ENCODE data around the gene LPGAT1. TPM values are rescaled to one million over a fixed set of nuclear protein-coding genes. Genes with fewer than 3 reads are reported as not detected.

Gene LPGAT1
- total RNA-seq, 1 experiment from 2014 or later, result 53.3 TPM

- H3K9me2 ChIP-seq (replicated peaks; ENCODE audit: insufficient read depth, low read length), result no peaks in the 10 kb centered on the region
- no peak overlapping the region for H3K27ac ChIP-seq (ENCODE audit: low read length)
- no peaks in the 10 kb centered on the region for H3K27me3 ChIP-seq (ENCODE audit: low read length)
- H3K79me2 ChIP-seq (ENCODE audit: low read length), result no peaks in the 10 kb centered on the region
- no peak overlapping the region for H3K9ac ChIP-seq (ENCODE audit: low read length)
- no peak overlapping the region for H3K4me3 ChIP-seq (ENCODE audit: low read length)
- peaks cover 4% of the 10 kb centered on the region; the same call in 1 of the 2 replicates for H4K20me1 ChIP-seq (ENCODE audit: insufficient read depth, low read depth, low read length)
- no peak for DNase-seq
- peaks cover 12% of the 10 kb centered on the region for H3K4me1 ChIP-seq (ENCODE audit: low read length)
- no peak overlapping the region for H2AFZ ChIP-seq (ENCODE audit: low read length)
- no peaks in the 10 kb centered on the region for H3K36me3 ChIP-seq (ENCODE audit: insufficient read depth, low read length)
- H3K9me3 ChIP-seq (ENCODE audit: low read length), result no peaks in the 10 kb centered on the region
- H3K4me2 ChIP-seq (ENCODE audit: low read depth, low read length, poor library complexity, severe bottlenecking), result no peak overlapping the region
Observed at GRCh38 chr1:211708006-211708405, 122.6 kb downstream of the LPGAT1 start.

- Histone ChIP-seq H3K9ac (ENCODE audit: low read length) (no peak overlapping the region), H3K27me3 (ENCODE audit: low read length) (no peaks in the 10 kb centered on the region), H2AFZ (ENCODE audit: low read length) (no peak overlapping the region), H3K4me1 (ENCODE audit: low read length) (peaks cover 12% of the 10 kb centered on the region), H3K4me2 (ENCODE audit: low read depth, low read length, poor library complexity, severe bottlenecking) (peak overlapping the region; percentile 18), H3K79me2 (ENCODE audit: low read length) (no peaks in the 10 kb centered on the region), H3K36me3 (ENCODE audit: insufficient read depth, low read length) (no peaks in the 10 kb centered on the region), H3K9me3 (ENCODE audit: low read length) (no peaks in the 10 kb centered on the region), H3K27ac (ENCODE audit: low read length) (no peak overlapping the region), H3K9me2 (replicated peaks; ENCODE audit: insufficient read depth, low read length) (no peaks in the 10 kb centered on the region), H4K20me1 (ENCODE audit: insufficient read depth, low read depth, low read length) (peaks cover 4% of the 10 kb centered on the region; the same call in 1 of the 2 replicates), H3K4me3 (ENCODE audit: low read length) (no peak overlapping the region)
- DNase-seq, result no peak
Observed at GRCh38 chr1:211705467-211706091, 125.0 kb downstream of the LPGAT1 start.

- no peak for DNase-seq
- H3K9me3 ChIP-seq (ENCODE audit: low read length), result no peaks in the 10 kb centered on the region
- H3K27me3 ChIP-seq (ENCODE audit: low read length), result no peaks in the 10 kb centered on the region
- H3K9ac ChIP-seq (ENCODE audit: low read length), result no peak overlapping the region
- peaks cover 4% of the 10 kb centered on the region; the same call in 1 of the 2 replicates for H4K20me1 ChIP-seq (ENCODE audit: insufficient read depth, low read depth, low read length)
- peaks cover 12% of the 10 kb centered on the region for H3K4me1 ChIP-seq (ENCODE audit: low read length)
- no peaks in the 10 kb centered on the region for H3K36me3 ChIP-seq (ENCODE audit: insufficient read depth, low read length)
- no peak overlapping the region for H3K4me3 ChIP-seq (ENCODE audit: low read length)
- no peaks in the 10 kb centered on the region for H3K79me2 ChIP-seq (ENCODE audit: low read length)
- H2AFZ ChIP-seq (ENCODE audit: low read length), result no peak overlapping the region
- H3K4me2 ChIP-seq (ENCODE audit: low read depth, low read length, poor library complexity, severe bottlenecking), result no peak overlapping the region
- no peak overlapping the region for H3K27ac ChIP-seq (ENCODE audit: low read length)
- no peaks in the 10 kb centered on the region for H3K9me2 ChIP-seq (replicated peaks; ENCODE audit: insufficient read depth, low read length)
Observed at GRCh38 chr1:211704543-211704942, 126.0 kb downstream of the LPGAT1 start.

GRCh38 chr1:211703812-211704537 is 126.6 kb downstream of the LPGAT1 start:
- H3K27me3 ChIP-seq (ENCODE audit: low read length), result no peaks in the 10 kb centered on the region
- peaks cover 4% of the 10 kb centered on the region; the same call in 1 of the 2 replicates for H4K20me1 ChIP-seq (ENCODE audit: insufficient read depth, low read depth, low read length)

GRCh38 chr1:211701733-211702132 is 128.8 kb downstream of the LPGAT1 start:
- peaks cover 36% of the 10 kb centered on the region for H3K4me1 ChIP-seq (ENCODE audit: low read length)
- no peak overlapping the region for H3K4me2 ChIP-seq (ENCODE audit: low read depth, low read length, poor library complexity, severe bottlenecking)
- H4K20me1 ChIP-seq (ENCODE audit: insufficient read depth, low read depth, low read length), result peaks cover 8% of the 10 kb centered on the region; the same call in 1 of the 2 replicates
- H3K9me2 ChIP-seq (replicated peaks; ENCODE audit: insufficient read depth, low read length), result no peaks in the 10 kb centered on the region
- H3K9me3 ChIP-seq (ENCODE audit: low read length), result no peaks in the 10 kb centered on the region
- no peak overlapping the region for H3K4me3 ChIP-seq (ENCODE audit: low read length)
- no peak for DNase-seq
- H3K27me3 ChIP-seq (ENCODE audit: low read length), result no peaks in the 10 kb centered on the region
- no peaks in the 10 kb centered on the region for H3K79me2 ChIP-seq (ENCODE audit: low read length)
- no peak overlapping the region for H3K27ac ChIP-seq (ENCODE audit: low read length)
- no peak overlapping the region for H2AFZ ChIP-seq (ENCODE audit: low read length)
- no peak overlapping the region for H3K9ac ChIP-seq (ENCODE audit: low read length)
- H3K36me3 ChIP-seq (ENCODE audit: insufficient read depth, low read length), result no peaks in the 10 kb centered on the region

More at GRCh38 chr1:211703812-211704537, 126.6 kb downstream of the LPGAT1 start:
- Histone ChIP-seq H3K4me1 (ENCODE audit: low read length) (peaks cover 15% of the 10 kb centered on the region), H3K27ac (ENCODE audit: low read length) (no peak overlapping the region), H2AFZ (ENCODE audit: low read length) (no peak overlapping the region), H3K9me3 (ENCODE audit: low read length) (no peaks in the 10 kb centered on the region), H3K9me2 (replicated peaks; ENCODE audit: insufficient read depth, low read length) (no peaks in the 10 kb centered on the region), H3K4me2 (ENCODE audit: low read depth, low read length, poor library complexity, severe bottlenecking) (no peak overlapping the region), H3K4me3 (ENCODE audit: low read length) (no peak overlapping the region), H3K9ac (ENCODE audit: low read length) (no peak overlapping the region), H3K79me2 (ENCODE audit: low read length) (no peaks in the 10 kb centered on the region), H3K36me3 (ENCODE audit: insufficient read depth, low read length) (no peaks in the 10 kb centered on the region)
- no peak for DNase-seq

- peaks cover 25% of the 10 kb centered on the region for H3K4me1 ChIP-seq (ENCODE audit: low read length)
- H3K4me2 ChIP-seq (ENCODE audit: low read depth, low read length, poor library complexity, severe bottlenecking), result peak overlapping the region; percentile 65
- peaks cover 15% of the 10 kb centered on the region; the same call in 1 of the 2 replicates for H4K20me1 ChIP-seq (ENCODE audit: insufficient read depth, low read depth, low read length)
- no peaks in the 10 kb centered on the region for H3K79me2 ChIP-seq (ENCODE audit: low read length)
- H3K4me3 ChIP-seq (ENCODE audit: low read length), result peak overlapping the region; percentile 47; the same call in 1 of the 2 replicates
- no peak overlapping the region for H3K9ac ChIP-seq (ENCODE audit: low read length)
- H3K9me2 ChIP-seq (replicated peaks; ENCODE audit: insufficient read depth, low read length), result no peaks in the 10 kb centered on the region
- H3K27me3 ChIP-seq (ENCODE audit: low read length), result no peaks in the 10 kb centered on the region
- no peak overlapping the region for H3K27ac ChIP-seq (ENCODE audit: low read length)
- no peaks in the 10 kb centered on the region for H3K9me3 ChIP-seq (ENCODE audit: low read length)
- DNase-seq, result no peak
- H2AFZ ChIP-seq (ENCODE audit: low read length), result no peak overlapping the region
- no peaks in the 10 kb centered on the region for H3K36me3 ChIP-seq (ENCODE audit: insufficient read depth, low read length)
Observed at GRCh38 chr1:211699059-211699458, 131.5 kb downstream of the LPGAT1 start.

GRCh38 chr1:211698161-211699026 is 132.2 kb downstream of the LPGAT1 start:
- peaks cover 25% of the 10 kb centered on the region for H3K4me1 ChIP-seq (ENCODE audit: low read length)
- no peaks in the 10 kb centered on the region for H3K9me3 ChIP-seq (ENCODE audit: low read length)
- no peaks in the 10 kb centered on the region for H3K79me2 ChIP-seq (ENCODE audit: low read length)
- H4K20me1 ChIP-seq (ENCODE audit: insufficient read depth, low read depth, low read length), result peaks cover 11% of the 10 kb centered on the region; the same call in 1 of the 2 replicates
- no peak overlapping the region for H2AFZ ChIP-seq (ENCODE audit: low read length)
- H3K27me3 ChIP-seq (ENCODE audit: low read length), result no peaks in the 10 kb centered on the region
- H3K27ac ChIP-seq (ENCODE audit: low read length), result no peak overlapping the region
- peak overlapping the region; percentile 65 for H3K4me2 ChIP-seq (ENCODE audit: low read depth, low read length, poor library complexity, severe bottlenecking)
- no peaks in the 10 kb centered on the region for H3K9me2 ChIP-seq (replicated peaks; ENCODE audit: insufficient read depth, low read length)
- peak overlapping the region; percentile 47; the same call in 1 of the 2 replicates for H3K4me3 ChIP-seq (ENCODE audit: low read length)
- peak; percentile 90 for DNase-seq
- H3K36me3 ChIP-seq (ENCODE audit: insufficient read depth, low read length), result no peaks in the 10 kb centered on the region
- H3K9ac ChIP-seq (ENCODE audit: low read length), result no peak overlapping the region

Measured in Karpas-422 (cell line).